SU-DHL-6 (cell line): Measurements from ENCODE around the gene NOTCH2.
"Not testable (repeated sequence)": the region's sequence is repeated elsewhere in the genome, so short reads cannot be mapped to it uniquely, and the experiment has no call there.

Source experiments
- EZH2phosphoT487 ChIP-seq: fragments of 200-600 bp; sonication (generic), shearing (Covaris generic); conservative IDR thresholded peaks from 2 replicates; pipeline ENCODE4 v1.6.1; 2018; ENCODE audit warnings: mild to moderate bottlenecking, antibody characterized with exemption, low read length, moderate library complexity, mixed read lengths
- TF ChIP-seq, protein P1 (sequence below): fragments of 200-600 bp; sonication (generic); IDR thresholded peaks from one replicate; pipeline ENCODE4 v1.5.1; 2017; ENCODE audit warnings: antibody characterized with exemption, mild to moderate bottlenecking, low read length, moderate library complexity; ENCODE audit not compliant: insufficient read depth, poor library complexity, severe bottlenecking

- TF ChIP-seq, protein P1, sequence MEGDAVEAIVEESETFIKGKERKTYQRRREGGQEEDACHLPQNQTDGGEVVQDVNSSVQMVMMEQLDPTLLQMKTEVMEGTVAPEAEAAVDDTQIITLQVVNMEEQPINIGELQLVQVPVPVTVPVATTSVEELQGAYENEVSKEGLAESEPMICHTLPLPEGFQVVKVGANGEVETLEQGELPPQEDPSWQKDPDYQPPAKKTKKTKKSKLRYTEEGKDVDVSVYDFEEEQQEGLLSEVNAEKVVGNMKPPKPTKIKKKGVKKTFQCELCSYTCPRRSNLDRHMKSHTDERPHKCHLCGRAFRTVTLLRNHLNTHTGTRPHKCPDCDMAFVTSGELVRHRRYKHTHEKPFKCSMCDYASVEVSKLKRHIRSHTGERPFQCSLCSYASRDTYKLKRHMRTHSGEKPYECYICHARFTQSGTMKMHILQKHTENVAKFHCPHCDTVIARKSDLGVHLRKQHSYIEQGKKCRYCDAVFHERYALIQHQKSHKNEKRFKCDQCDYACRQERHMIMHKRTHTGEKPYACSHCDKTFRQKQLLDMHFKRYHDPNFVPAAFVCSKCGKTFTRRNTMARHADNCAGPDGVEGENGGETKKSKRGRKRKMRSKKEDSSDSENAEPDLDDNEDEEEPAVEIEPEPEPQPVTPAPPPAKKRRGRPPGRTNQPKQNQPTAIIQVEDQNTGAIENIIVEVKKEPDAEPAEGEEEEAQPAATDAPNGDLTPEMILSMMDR = not testable (repeated sequence)
- not testable (repeated sequence) for TF ChIP-seq EZH2phosphoT487
Measured at GRCh38 chr1:120098986-120099759, 29.7 kb upstream of the NOTCH2 start.
